ENCODE results near the gene PCDH9.

PCDH9 gene

DNA sequence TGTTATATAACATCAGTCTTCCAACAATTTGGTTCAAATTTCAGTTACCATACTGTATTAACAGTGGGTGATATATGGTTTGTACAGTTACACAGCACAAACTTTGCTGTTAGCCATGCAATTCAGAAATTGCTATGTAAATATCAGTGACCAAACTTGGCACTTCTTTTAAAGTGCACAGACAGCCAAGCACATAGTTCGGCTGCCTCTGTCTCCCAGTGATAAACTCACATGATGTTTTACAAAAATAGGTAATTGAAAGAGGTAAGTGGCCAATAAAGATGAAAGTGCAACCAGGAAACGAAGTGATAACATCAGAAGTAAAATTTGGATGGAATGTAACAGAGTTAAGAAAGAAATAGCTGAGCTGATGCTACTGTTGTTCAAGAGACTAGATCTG, 143.9 kb downstream of the PCDH9 start:
- no peak for DNase-seq (ENCODE audit: low spot score)

DNA sequence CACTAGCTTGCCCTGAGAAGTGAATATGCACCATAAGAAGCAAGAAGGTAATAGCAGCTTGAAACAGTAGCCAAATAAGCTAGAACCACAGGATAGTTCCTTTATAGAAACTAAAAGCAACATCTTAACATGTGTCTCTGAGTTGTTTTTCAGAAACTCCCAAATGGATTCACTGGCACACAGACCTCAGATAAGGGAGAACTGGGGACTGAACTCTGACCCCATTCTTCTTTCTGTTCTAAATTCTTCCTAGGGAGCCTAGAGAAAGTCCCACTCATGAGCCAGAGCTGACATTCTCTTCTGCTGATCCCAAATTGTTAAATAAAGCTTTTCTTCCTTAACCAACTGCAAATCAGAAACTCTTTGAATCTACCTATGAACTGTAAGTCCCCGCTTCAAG, 146.1 kb downstream of the PCDH9 start:
- no peak for DNase-seq (ENCODE audit: low spot score)

DNA sequence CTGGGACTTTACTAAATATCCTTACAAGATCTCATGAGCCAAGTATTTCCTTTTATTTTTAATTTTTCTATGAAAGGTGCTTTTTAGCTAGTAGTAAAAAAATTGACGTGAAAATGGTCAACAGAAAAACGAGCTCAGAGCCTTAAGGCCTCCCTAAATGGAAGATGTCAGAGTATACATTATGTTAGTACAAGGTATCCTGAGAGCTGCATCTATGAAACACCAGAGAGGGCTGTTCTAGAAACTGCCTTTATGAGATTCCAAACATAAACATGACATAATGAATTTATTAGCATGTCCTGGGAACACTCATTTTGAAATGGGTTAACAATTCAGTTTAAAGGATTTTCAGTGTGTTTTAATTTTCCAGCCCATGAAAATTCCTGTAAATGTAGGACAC, 146.6 kb downstream of the PCDH9 start:
- DNase-seq (ENCODE audit: low spot score), result no peak

GRCh38 chr13:67080351-67080750, 149.8 kb downstream of the PCDH9 start:
- DNase-seq (ENCODE audit: low spot score), result no peak

- DNase-seq (ENCODE audit: low spot score), result no peak
Observed at GRCh38 chr13:67078062-67078461, 152.1 kb downstream of the PCDH9 start.

- DNase-seq (ENCODE audit: low spot score), result no peak
Observed at GRCh38 chr13:67077132-67077531, 153.0 kb downstream of the PCDH9 start.

GRCh38 chr13:67076378-67076777, 153.8 kb downstream of the PCDH9 start:
- no peak for DNase-seq (ENCODE audit: low spot score)

- DNase-seq (ENCODE audit: low spot score), result peak; percentile 83
Observed at GRCh38 chr13:67075239-67075638, 154.9 kb downstream of the PCDH9 start.

- DNase-seq (ENCODE audit: low spot score), result no peak
Observed at GRCh38 chr13:67071918-67072598, 158.1 kb downstream of the PCDH9 start.

GRCh38 chr13:67070306-67070705, 159.8 kb downstream of the PCDH9 start:
- no peak for DNase-seq (ENCODE audit: low spot score)

GRCh38 chr13:67069117-67069767, 160.9 kb downstream of the PCDH9 start:
- peak; percentile 83 for DNase-seq (ENCODE audit: low spot score)

DNA sequence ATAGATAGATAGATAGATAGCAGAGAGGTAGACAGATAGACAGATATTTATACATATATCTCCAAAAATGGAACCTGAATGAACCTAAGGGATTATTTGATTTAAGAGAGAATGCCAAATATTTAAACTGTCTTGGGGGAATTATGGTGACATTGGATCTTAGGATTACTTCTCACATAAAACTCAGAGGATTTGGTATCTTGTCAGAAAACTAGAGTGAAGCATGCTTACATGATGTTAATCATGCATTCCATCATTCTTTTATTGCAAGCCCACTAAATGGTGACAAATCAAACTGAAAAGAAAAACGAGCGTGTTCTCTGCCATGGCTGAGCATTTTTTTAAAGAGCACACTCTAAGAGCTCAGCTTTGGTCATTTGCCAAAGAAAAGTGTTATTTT, 165.2 kb downstream of the PCDH9 start:
- no peak for DNase-seq (ENCODE audit: low spot score)

DNA sequence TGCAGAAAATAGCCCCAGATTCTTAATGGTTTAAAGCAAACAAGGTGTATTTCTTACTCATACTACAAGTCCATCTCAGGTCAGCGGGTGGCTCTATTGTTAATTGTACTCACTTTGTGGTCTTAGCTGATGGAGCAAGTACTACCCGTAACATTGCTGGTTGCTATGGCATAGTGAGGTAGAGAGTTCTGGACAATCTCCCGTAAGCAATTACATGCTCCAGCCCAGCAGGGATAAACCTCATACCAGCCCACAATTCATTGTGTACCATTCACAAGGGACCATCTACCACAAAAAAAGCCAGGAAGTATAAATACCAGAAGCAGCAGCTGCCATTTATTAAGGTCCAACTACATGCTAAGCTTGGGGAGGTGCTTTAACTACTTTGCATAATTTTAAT, 167.1 kb downstream of the PCDH9 start:
- DNase-seq (ENCODE audit: low spot score), result no peak

DNA sequence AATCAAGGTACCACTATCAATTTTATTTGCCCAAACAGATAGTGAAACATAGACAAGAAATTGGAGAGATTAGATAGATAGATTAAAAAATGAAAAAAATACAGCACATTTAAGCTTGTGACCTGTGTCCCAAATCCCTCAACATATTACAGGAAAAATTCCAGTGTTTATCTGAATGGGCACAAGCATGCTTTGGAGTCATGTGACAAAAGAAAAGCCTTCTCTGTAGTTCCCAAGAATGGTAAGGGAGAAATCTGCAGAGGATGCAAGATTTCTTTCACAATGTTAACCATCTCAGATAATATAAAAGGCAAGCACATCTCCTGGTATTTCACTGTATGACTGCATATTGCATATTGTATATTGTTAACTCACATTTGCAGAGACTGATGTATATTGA, 168.0 kb downstream of the PCDH9 start:
- DNase-seq (ENCODE audit: low spot score), result peak; percentile 80

GRCh38 chr13:67061750-67062149, 168.4 kb downstream of the PCDH9 start:
- no peak for DNase-seq (ENCODE audit: low spot score)

- DNase-seq (ENCODE audit: low spot score), result no peak
Observed at GRCh38 chr13:67052550-67053490, 177.3 kb downstream of the PCDH9 start.

- DNase-seq (ENCODE audit: low spot score), result peak; percentile 84
Observed at GRCh38 chr13:67049744-67050143, 180.4 kb downstream of the PCDH9 start.

DNA sequence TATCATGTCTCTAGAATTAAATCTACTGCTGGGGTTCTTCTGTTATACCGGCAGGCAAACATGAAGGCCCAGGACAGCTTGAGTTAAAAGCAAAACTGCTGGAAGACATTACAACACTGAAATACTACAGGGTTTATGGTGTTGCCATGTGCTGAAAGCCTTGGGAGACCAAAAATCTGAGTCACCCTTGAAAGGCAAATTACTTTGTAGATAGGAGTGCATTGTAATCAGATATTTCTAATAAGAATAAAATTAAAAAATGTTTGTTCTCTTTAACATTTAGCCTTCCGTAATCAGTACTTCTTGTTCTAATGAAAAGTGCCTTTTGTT, 181.3 kb downstream of the PCDH9 start:
- DNase-seq (ENCODE audit: low spot score), result no peak

DNA sequence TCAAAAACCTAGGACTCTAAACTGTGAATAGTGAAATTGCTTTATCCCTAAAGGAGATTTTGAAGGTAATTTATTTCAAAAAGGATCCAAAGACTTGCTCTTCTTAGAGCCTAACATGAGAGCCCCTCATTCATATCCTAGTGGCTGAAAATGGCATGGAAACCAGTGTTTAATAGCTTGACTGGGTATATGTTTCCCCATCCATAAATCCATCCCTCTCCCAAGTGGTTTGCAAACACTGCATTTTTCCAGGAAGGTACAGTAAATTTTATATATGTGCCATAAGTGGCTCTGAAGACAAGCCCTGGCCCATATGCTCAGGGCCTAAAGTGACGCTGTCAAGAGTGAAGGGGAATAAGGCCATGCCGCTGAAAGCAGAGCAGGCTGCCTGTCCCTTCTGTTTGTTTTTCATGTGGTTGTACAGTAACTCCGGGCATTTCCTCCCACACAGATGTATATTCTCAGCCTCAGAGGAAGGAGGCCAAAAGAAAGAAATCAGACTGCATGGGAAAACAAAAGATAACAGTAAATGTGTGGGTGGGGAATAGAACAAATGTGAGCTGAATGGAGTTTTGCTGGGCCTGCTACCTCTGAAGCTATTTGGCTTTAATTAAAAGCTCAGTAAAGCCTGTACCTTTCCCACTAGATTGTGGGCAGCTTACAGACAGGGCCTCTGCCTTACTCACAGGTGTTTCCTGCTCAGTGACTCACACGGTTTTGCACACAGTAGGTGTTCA, 181.9 kb downstream of the PCDH9 start:
- no peak for DNase-seq (ENCODE audit: low spot score)

DNA sequence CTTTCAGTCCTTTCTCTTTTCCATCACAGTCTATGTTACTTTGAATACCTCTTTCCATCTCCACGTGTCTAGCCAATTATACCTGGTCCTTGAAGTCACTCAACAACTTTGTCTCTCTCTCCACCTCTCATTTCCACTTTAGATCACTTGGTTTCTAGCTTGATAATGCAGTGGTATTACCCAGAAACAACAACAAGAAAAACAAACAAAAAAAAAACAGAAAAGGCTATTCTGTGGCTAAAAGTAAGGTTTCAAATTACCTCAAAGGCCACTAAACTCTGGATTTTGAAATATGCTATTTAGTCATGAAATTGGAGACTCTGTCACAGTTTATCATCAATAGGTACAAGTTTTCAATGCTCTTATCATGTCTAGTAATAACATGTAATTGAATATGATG, 184.8 kb downstream of the PCDH9 start:
- DNase-seq (ENCODE audit: low spot score), result no peak

GRCh38 chr13:67043901-67044300, 186.2 kb downstream of the PCDH9 start:
- no peak for DNase-seq (ENCODE audit: low spot score)

- peak; percentile 97 for DNase-seq (ENCODE audit: low spot score)
Observed at GRCh38 chr13:67042556-67042955, 187.6 kb downstream of the PCDH9 start.

Data from pons (tissue), 1 donor.